PFSK-1 (cell line): Measurements from ENCODE around the gene ABCE1.

ENCODE experiments used
- FOXP2 ChIP-seq: optimal IDR thresholded peaks from 2 replicates; pipeline ENCODE3; 2011; ENCODE audit warnings: borderline replicate concordance, control low read depth, inconsistent platforms; ENCODE audit not compliant: insufficient read depth; ENCODE audit errors: extremely low read length, extremely low read depth
- POLR2AphosphoS5 ChIP-seq: IDR thresholded peaks from 2 replicates; pipeline ENCODE4 v1.6.1; 2012; ENCODE audit warnings: low read depth, mild to moderate bottlenecking, control low read depth, low read length, moderate library complexity
- SIN3A ChIP-seq: IDR thresholded peaks from 2 replicates; pipeline ENCODE4 v1.6.1; 2012; ENCODE audit warnings: mild to moderate bottlenecking, low read length, moderate library complexity, borderline replicate concordance; ENCODE audit not compliant: insufficient read depth
- TAF1 ChIP-seq: IDR thresholded peaks from 2 replicates; pipeline ENCODE4 v1.6.1; 2012; ENCODE audit warnings: low read length, control low read depth, borderline replicate concordance; ENCODE audit not compliant: insufficient read depth
- TF ChIP-seq, protein P1 (sequence below), 2 experiments: IDR thresholded peaks; 2 replicates each; pipeline versions ENCODE4 v1.6.1 to v1.8.0; 2011 to 2012; ENCODE audit warnings: low read depth in 2 of 2, low read length in 2 of 2, control low read depth in 1 of 2, inconsistent platforms in 1 of 2, mild to moderate bottlenecking in 1 of 2, moderate library complexity in 1 of 2; ENCODE audit not compliant: insufficient read depth in 1 of 2

GRCh38 chr4:145066063-145066501 is 32.0 kb upstream of the ABCE1 start:
- TF ChIP-seq POLR2AphosphoS5 (no peak), TAF1 (no peak), SIN3A (no peak), FOXP2 (no peak)
- TF ChIP-seq, protein P1, sequence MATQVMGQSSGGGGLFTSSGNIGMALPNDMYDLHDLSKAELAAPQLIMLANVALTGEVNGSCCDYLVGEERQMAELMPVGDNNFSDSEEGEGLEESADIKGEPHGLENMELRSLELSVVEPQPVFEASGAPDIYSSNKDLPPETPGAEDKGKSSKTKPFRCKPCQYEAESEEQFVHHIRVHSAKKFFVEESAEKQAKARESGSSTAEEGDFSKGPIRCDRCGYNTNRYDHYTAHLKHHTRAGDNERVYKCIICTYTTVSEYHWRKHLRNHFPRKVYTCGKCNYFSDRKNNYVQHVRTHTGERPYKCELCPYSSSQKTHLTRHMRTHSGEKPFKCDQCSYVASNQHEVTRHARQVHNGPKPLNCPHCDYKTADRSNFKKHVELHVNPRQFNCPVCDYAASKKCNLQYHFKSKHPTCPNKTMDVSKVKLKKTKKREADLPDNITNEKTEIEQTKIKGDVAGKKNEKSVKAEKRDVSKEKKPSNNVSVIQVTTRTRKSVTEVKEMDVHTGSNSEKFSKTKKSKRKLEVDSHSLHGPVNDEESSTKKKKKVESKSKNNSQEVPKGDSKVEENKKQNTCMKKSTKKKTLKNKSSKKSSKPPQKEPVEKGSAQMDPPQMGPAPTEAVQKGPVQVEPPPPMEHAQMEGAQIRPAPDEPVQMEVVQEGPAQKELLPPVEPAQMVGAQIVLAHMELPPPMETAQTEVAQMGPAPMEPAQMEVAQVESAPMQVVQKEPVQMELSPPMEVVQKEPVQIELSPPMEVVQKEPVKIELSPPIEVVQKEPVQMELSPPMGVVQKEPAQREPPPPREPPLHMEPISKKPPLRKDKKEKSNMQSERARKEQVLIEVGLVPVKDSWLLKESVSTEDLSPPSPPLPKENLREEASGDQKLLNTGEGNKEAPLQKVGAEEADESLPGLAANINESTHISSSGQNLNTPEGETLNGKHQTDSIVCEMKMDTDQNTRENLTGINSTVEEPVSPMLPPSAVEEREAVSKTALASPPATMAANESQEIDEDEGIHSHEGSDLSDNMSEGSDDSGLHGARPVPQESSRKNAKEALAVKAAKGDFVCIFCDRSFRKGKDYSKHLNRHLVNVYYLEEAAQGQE (IDR thresholded peaks at IDR 0.05; ENCODE audit: insufficient read depth in 1 of 2, low read depth in 2 of 2, low read length in 2 of 2) = no peak
